Kidney capillary endothelial cell (primary cell): Measurements from ENCODE around the gene CBX4.

Experiments used
- DNase-seq: peaks from one replicate; pipeline ENCODE4 v3.0.0-alpha.2; 2018; ENCODE audit warnings: low spot score

CBX4 gene

DNA sequence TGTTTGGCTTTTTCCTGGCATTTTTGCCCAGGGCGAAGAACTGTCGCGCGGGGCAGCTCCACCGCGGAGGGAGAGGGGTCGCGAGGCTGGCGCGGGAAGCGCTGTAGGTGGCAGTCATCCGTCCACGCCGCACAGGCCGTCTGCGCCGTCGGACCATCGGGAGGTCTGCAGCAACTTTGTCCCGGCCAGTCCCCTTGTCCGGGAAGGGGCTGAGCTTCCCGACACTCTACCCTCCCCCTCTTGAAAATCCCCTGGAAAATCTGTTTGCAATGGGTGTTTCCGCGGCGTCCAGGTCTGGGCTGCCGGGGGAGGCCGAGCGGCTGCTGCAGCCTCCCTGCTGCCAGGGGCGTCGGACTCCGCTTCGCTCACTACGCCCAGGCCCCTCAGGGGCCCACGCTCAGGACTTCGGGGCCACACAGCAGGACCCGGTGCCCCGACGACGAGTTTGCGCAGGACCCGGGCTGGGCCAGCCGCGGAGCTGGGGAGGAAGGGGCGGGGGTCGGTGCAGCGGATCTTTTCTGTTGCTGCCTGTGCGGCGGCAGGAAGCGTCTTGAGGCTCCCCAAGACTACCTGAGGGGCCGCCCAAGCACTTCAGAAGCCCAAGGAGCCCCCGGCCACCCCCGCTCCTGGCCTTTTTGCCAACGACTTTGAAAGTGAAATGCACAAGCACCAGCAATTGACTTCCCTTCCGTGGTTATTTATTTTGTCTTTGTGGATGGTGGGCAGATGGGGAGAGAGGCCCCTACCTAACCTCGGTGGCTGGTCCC, 2.3 kb upstream of the CBX4 start:
- no peak for DNase-seq

DNA sequence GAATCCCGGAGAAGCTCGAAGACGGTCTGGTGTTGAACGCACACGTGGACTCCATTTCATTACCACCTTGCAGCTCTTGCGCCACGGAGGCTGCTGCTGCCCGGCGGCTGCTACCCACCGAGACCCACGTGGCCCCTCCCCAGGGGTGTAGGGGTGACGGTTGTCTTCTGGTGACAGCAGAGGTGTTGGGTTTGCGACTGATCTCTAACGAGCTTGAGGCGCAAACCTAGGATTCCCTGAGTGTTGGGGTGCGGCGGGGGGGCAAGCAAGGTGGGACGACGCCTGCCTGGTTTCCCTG, 1.7 kb upstream of the CBX4 start:
- no peak for DNase-seq

- DNase-seq = no peak
Observed at GRCh38 chr17:79840269-79840988, 1.2 kb upstream of the CBX4 start.

- DNase-seq = no peak
Observed at GRCh38 chr17:79838522-79839274, 542 bp downstream of the CBX4 start.

DNA sequence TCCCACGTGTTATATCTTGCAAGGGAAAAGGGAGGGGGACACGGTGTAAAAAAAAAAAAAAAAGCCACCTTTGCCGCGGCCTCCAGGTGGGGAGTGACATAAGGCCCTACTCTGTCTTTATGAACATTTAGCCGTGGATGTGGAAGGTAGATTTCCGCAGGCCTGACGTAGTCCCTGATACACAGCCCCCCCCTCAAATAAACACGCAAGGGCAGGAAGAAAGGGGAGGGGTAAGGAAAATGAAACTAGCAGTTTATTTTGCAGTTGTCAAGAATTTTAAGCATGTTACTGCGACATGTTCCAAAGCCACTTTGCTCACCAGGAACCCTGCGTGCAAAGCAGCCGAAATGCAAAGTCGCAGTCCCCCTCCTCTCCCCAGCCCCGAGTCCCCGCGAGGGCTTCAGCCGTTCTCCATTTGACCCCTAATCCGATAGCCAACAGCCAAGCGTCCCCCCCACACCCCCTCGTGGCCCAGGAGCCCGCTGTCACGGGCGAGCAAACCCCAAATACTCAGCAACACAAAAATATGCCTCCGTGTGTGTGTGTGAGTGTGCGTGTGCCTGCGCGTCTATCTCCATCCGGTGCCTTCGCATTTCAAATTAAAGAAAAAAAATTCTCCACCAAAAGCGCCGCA, 1.2 kb downstream of the CBX4 start:
- no peak for DNase-seq

- no peak for DNase-seq
Observed at GRCh38 chr17:79836972-79837887, 2.0 kb downstream of the CBX4 start.

GRCh38 chr17:79836510-79836971, 2.7 kb downstream of the CBX4 start:
- DNase-seq = no peak

GRCh38 chr17:79835953-79836509, 3.2 kb downstream of the CBX4 start:
- no peak for DNase-seq

DNA sequence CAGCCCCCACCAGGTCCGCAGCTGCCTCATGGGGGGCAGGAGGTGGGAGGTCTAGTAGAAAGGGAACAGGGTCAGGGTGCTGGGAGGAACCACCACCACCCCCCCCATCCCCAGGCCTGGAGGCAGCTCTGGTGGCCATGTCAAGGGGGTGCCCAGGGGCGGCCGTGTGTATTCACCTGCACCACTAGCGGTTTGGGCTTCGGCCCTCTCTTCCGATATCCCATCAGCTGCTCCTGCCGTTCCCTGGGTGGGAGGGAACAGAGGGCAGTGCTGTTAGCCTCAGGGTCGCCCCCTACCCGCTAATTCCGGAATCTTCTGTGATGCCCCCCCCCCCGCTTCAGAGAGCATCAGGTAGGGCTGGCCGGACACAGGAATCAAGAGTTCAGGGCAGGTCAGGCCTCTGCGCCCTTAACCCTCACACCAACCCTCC, 3.8 kb downstream of the CBX4 start:
- DNase-seq = no peak

DNA sequence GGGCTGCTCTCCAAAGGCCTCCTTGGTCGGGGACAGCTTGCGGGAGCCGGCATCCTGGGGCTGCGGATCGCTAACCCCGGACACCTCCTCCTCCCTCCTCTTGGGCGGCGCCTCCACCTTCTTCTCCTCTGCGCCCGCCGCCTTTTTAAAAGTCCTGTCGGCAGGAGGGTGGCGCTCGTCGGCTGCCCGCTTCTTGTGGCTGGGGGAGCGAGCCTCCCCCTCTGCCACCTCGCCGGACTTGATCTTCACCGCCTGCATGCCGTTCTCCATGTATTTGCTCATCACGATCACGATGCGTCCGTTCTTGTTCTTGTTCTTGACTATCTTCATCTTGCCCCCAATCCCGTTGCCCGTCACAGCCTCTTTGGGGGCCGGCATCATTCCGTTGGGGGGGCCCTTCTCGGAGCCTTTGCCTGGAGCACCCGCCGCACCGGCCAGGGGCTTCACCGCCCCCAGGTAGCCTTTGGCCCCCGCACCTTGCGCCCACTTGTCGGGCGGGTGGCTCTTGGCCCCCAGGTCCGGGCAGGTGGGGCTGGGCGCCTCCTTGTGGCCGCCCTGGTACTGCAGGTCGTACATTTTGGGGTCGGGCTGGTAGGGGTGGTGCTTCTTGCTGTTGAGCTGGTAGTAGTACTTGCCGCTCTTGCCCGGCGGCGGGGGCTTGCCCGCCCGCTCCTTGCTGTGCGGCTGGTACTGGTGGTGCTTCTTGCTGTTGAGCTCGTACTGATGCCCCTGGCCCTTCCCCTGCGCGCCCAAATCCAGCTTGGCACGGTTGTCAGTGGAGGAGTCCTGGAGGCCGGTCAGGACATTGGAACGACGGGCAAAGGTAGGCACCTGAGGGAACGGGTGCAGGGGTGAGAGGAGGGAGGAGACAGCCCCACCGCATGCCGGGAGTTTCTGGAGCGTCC, 4.4 kb downstream of the CBX4 start:
- no peak for DNase-seq

DNA sequence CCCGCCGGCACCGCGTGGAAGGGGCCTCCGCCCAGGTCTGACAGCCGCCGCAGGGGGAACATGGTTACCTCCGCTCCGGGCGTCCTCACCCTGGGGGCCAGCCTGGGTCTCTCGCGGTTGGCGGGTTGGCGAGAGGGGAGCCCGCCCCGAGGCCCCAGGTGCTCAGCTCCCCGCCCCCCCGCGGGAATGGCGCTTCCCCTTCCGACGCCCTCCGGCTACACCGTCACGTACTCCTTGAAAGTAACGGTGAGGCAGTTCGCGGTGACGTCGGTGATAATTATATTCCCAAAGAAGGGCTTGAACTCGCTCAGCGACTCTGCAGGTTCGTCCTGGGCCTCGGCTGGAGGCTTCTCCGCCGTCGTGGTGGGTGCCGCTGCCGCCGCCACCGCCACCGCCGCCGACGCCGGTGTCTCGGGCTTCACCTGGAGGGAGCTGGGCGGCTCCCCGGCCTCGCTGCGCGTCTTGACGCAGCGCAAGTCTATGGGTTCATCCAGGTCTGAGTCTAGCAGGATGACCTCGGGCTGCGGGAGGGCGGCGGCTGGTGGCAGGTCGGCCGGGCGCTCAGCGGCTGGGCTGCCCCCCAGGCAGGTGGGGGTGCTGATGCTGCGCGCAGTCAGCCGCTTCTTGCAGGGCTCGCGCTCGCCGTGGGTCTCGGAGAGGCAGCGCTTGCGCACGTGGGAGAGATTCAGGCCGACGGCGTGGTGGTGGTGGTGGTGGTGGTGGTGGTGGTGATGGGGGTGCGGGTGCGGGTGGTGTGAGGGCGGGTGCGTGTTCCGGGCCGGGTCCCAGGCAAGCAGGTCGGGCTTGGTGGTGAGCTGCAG, 5.3 kb downstream of the CBX4 start:
- no peak for DNase-seq

- DNase-seq = no peak
Observed at GRCh38 chr17:79833110-79833450, 6.2 kb downstream of the CBX4 start.

DNA sequence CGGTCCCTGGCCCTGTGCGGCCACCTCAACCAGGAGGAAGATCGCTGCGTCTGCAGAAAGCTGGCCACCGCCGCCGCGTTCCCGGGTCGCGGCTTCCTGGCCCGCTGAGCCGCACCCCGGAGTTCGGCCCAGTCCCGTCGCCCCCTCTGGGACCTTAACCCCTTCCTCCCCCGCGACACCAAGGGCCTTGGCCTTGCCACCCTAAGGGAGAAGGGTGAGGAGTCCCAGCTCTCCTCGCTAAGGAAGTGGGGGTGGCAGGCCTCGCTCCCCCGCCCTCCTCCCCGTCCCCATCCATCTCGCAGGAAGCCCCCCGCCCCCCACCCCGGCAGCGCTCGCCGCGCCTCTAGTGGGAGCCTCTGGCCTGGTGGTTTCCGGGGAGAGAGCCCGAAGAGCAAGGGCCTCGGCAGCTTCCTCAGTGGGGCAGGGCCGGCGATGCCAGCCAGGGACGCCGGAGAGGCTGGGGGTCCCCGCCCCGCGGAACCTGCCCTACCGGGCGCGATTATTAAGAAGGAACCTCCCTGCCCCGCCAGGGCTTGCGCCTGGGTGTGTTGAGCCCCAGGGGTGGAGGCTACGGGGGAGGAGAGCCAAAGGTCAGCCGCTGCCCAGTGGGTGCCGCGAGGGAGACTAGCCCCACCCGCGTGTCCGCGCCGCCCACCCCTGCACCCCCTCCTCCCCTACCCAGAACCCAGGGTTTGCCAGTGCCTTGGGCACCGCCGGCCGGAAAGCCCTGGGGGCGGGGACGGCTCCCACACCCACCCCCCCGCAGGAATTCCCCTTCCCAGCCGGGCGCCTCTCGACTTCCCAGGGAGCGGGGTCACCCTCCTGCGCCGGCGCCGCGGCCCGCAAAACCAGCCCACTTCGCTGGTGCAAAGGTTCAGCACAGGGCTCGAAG, 6.8 kb downstream of the CBX4 start:
- DNase-seq = no peak

DNA sequence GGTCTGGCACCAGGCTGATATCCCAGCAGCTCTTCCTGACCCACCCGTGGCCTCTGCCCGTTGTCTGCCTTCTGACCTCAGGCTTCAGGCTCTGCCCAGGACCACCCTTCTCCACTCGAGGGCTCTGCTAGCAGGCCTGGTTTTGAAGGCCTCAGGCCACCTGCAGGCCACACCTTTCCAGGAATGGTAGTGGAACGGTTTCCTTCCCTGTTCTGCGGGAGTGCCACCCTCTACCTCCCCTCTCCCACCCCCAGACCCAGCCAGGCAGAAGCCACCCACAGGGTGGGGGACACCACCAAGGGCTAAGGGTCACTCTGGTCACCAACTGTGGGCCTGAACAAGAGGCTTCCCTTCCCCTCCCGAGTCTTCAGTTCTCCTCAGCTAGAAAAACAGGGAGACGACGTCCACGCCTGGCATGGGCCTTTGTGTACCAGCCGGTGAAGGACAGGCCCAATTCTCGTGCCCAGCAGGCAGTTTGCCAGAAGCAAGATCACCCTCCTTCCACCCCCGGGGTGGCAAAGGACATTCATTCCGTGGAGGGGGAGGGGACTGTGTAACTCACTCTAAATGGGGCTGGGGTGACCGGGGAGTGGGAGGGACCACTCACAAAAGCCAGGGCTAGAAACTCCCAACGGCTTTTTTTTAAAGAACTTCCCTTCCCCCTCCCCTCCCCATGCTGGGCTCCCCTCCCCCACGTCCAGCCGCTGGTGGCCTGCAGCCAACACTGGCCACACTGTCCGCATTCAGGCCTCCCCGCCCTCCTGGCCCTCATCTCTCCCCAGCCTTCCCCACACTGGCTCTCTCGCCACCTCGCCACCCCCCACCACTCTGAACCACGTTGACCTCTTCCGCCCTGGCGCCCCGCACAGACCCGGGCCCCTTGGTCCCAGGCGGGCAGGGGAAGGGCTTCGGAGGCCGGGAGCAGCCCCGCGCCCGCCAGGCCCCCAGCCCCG, 7.7 kb downstream of the CBX4 start:
- DNase-seq = no peak

DNA sequence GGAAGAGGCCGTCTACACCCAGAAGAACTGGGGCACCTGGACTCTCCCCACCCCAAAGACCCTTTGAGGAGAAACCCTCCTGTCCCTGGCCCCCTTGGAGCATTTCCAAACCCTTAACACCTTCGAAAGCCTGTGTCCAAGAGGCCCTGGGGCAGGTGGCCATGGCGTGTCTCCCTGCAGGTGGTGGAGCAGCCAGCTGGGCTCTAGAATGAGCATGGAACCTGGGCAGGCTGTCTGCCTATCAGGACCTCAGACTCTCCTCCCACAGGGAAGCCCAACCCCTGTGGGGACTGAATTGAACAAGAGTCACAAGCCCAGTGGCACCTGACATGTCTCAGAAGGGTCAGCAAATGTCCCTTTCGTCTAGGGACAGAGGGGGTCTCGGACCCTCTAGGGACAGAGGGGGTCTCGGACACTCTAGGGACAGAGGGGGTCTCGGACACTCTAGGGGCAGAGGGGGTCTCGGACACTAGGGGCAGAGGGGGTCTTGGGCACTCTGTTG, 8.4 kb downstream of the CBX4 start:
- no peak for DNase-seq

DNA sequence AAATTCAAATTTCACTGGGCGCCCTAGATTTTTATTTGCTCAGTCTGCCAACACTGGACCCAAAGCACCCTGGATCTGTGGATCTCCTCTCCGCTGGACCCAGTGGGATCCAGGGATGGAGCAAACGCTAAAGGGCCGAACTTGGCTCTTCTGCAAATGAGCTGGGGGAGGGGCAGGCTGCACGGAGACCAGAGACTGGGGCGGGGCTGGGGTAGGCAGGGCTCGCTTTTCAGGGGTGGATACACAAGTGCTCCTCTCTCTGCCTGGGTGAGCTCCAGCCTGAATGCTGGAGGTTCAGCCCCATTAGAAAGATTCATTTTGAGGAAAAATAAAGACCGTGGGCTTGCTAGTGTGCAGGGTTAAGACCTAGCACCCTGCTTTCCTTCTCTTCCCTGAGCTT, 8.9 kb downstream of the CBX4 start:
- DNase-seq = no peak

DNA sequence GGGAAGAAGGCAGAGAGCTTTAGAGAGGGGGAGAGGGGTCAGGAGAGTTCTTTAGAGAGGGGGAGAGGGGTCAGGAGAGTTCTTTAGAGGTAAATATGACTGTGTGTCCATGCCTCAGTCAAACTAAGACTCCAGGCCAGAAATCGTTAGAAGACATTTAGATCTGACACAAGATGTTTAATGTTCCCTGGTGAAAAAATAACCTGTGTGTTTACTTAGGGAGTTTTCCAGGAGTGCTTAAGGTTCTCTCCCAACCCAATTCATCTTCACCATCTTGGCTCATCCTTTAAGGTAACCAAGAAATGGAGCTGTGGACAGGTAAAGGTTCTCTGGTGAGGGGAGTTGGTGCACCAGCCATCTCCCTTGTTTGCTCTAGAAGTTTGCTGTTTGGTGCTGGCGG, 9.8 kb downstream of the CBX4 start:
- DNase-seq = no peak
